GM18498 (cell line): Measurements from ENCODE around the gene SAMD11.

Source experiments
- ATAC-seq: cut with Tn5 transposase; IDR thresholded peaks from one replicate; pipeline ENCODE4 v1.9.1; 2021; ENCODE audit warnings: mild to moderate bottlenecking, moderate library complexity; ENCODE audit not compliant: unreplicated experiment

SAMD11 gene

GRCh38 chr1:932173-932510, 8.4 kb downstream of the SAMD11 start:
- no peak for ATAC-seq

DNA sequence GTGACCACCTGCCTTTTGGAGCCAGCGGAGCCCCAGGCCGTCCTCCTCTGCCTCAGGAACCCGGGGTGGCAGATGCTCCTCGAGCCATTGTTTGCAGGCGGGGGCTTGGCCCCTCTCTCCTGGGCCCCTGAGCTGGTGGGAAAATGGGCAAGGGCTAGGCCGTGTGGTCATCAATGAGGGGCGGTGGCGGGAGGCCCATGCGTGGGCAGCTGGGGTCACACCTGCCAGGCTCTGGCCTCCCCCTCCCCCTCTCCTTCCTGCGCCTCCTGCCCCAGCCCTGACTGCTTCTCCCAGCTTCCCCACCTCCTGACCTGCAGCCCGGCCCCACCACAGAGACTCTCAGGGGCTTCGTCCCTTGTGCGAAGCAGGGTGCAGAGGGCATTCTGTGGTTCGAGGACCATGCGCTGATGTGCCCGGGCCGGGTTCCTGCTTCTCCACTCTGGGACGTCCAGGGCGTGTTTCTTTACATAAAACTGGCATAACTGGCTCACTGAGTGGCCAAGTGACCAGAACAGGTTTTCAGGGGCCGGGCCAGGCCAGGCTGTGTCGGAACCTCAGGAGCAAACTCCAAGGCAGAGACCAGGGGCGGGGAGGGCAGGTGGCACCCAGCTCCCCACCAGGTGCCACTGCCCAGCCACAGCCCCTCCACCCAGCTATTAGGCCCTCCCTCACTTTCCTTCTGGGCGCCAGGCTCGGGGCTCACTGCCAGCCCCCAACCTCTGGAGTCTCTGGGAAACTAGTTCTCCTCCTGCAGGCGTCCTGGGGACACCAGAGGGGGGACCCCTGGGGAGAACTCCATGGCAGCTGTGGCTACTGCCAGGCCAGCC, 9.3 kb downstream of the SAMD11 start:
- ATAC-seq = no peak

GRCh38 chr1:933603-933940, 9.8 kb downstream of the SAMD11 start:
- ATAC-seq = no peak

- no peak for ATAC-seq
These were observed 11.4 kb downstream of the SAMD11 start for GRCh38 chr1:934991-935750.

GRCh38 chr1:935751-936231, 12.1 kb downstream of the SAMD11 start:
- no peak for ATAC-seq

DNA sequence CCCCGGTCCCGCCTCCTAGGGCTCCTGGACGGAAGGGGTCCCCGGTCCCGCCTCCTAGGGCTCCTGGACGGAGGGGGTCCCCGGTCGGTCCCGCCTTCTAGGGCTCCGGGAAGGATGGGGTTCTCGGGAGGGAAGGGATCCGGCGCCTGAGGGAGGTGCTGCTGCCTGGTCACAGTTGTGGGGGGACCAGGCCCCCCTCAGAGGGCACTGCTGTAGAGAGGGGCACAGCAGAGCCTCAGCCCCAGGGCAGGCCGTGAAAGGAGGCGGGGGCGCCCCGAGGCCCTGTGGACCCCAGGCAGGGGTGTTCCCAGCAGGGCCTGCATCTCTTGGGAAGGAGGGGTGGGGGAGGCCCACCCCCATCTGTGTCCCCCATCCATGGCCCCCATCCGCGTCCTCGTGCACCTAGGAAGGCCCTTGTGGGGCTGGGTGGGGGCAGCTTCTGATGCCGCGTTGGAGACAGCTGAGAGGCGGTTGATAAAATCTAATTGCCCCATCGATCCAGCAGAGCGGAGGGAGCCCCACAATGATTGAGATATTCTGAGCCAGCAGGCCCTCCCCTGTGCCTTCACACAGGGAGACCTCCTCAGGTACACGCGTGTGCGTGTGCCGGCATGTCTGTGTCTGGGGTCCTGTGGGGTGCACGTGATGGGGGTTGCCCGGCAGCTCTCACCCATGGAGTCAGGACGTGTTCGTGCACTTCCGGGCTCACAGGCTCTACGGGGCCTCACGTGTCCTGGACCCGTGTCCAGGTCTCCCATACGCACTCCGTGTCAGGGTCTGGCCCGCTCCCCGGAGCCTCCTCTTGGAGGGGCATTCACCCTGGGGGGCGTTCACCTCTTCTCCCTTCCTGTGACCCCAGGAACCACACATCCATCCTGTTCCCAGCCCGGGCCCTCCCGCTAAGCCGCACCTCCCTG, 12.9 kb downstream of the SAMD11 start:
- ATAC-seq = no peak

GRCh38 chr1:937521-937920, 13.8 kb downstream of the SAMD11 start:
- ATAC-seq = no peak

DNA sequence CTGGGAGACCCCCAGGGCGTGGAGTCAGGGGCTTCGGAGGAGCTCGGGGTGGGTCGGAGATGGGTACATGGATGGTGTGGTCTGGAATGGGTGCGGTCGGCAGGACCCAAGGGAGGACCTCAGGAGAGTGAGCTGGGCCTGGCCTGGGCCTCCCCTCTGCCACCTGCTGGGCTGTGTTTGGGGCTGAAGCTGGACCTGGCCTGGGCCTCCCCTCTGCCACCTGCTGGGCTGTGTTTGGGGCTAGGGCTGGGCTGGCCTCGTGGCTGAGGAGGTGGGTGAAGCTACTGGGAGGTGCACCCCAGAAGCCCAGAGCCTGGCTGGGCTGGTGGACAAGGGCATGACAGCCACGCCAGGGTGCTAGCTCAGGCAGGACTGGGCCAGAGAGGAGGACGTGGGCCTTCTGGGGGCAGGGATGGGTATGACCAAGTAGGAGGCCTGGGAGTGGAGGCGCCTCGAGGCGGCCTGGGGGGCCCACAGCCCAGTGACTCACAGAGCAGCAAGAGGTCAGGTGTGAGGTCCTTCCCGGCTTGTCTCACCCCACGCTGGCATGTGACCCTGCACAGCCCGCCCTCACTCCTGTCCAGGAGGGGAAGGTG, 14.5 kb downstream of the SAMD11 start:
- no peak for ATAC-seq

- no peak for ATAC-seq
These were observed 15.2 kb downstream of the SAMD11 start for GRCh38 chr1:938711-939489.

DNA sequence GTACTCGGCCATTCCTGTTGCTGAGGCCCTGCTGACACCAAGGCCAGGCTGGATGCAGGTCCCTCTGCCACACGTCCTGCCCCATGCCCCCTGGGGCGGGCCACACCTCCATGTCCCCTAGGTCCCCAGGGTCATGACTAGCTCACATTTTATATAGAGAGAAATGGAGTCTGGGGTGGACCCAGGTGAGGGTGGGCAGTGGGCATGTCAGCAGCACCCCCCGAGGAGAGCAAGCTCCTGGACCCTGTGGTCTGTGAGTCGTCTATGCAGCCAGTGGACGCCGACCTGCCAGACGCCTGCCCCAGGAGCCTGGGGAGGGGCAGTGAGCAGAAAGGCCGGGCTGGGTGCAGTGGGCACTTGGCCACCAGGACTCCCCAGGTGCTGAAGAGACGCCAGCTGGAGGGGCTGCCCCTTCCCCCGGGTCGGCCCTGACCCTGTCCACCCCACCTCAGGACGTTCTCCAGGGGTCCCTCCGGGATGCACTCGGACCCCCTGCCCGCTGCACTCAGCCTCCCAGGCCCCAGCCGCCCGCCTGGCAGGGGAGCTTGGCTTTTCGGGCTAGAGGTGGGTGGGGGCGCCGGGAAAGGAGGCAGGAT, 15.9 kb downstream of the SAMD11 start:
- no peak for ATAC-seq

DNA sequence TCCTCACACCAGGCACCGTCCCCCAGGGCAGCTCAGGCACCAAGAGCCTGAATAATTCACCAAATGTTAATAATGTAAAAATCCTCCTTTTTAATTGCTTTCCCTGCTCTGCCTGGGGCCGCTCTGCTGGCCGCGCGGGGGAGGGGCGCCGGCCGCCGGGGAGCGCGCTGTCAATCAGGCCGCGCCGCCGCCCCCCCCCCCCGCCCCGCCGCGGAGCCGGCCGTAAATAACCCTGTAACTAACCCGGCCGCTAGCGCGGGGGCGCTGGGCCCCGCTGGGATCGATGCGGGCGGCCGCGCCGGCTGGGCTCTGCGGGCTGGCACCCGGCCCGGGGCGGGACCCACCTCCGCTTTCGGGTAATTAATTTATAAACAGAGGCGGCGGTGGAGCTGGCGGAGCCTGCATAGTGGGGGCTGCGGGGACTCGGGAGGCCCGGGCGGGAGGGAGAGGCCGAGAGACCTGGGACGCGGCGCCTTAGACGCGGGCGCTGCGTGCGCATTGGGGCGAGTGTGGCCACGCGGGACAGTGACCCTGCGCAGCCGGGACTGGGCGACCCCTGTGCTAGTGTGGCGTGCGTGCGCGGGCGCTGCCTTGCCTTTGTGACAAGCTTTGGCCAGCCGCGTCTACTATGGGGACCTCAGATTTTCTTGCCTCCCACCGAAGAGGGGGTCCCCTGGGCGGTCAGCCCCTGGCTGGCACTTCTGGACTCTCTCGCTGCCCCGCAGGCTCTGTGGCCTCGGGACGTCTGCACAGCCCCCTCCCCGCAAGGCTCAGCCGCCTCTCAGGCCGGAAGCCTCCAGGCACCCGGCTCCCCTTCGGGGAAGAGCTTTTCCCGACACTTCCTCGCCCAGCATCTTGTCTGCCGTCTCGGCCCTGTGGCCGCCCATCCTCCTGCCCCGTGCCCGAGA, 16.6 kb downstream of the SAMD11 start:
- no peak for ATAC-seq

DNA sequence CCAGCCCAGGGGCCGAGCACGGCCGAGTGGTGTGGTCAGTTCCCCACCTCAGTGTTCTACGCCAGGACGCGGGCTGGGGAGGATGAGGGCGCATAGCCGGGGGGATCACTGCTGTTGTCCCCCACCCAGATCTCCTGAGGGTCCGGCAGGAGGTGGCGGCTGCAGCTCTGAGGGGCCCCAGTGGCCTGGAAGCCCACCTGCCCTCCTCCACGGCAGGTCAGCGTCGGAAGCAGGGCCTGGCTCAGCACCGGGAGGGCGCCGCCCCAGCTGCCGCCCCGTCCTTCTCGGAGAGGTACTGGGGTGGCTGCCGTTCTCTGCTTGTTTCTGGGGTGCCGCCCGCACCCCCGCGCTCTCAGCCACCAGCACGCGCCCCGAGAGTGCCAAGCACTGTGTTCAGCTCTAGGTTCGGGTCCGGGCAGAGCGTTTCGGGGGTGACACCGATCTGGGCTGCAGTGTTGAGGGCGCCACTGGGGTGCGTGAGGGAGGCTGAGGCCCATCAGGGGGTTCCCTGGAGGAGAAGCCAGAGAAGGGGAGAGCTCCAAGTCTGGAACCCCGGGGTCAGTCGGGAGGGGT, 17.4 kb downstream of the SAMD11 start:
- ATAC-seq = no peak

DNA sequence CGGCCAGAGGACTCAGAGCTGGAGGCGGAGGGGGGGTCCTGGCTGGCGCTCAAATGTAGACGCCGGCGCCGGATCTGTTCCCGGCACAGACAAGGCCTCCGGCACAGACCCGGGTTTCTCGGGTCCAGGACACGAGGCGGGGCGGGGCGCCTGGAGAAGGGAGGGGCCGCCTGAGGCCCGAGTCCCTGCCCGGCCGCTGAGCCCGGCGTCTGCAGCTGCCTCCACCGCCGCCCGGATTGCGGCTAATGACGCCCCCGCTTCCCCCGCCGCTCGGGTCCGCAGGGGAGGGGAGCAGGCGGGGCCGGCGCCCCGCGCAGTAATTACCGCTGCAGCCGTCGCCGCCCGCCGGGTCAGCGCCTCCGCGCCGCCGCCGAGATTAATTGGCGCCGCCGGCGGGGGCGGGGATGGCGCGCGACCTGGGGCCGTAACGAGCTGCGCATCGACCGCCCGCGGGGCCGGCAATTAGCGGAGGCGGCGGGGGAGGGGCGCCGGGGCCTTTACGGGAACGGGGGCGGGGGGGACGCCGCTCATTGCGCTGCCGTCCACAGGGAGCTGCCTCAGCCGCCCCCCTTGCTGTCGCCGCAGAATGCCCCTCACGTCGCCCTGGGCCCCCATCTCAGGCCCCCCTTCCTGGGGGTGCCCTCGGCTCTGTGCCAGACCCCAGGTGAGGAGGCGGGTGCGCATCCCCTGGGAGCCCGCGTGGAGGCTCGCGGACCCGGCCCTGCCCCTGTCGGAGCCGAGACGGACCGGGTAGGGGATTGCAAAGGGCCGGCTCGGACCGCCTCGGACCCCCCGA, 18.1 kb downstream of the SAMD11 start:
- no peak for ATAC-seq

GRCh38 chr1:942411-942821, 18.7 kb downstream of the SAMD11 start:
- ATAC-seq = no peak

DNA sequence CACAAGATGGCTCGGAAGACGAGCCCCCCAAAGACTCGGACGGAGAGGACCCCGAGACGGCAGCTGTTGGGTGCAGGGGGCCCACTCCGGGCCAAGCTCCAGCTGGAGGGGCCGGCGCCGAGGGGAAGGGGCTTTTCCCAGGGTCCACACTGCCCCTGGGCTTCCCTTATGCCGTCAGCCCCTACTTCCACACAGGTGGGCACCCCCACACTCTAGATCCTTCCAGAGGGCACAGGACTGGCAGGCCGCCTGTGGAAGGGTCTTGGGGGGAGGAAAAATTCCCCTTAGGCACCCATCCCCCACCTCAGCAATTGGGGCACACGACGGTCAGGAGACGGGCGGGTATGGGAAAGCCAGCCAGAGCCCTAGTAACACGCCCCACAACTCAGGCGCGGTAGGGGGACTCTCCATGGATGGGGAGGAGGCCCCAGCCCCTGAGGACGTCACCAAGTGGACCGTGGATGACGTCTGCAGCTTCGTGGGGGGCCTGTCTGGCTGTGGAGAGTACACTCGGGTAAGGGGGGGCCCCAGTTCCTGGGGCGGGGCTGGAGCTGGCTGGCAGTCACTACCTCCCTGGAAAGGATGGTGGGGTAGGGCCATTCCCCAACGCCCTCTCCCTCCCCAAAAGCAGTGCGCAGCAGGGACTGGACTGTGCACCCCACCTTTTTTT, 19.3 kb downstream of the SAMD11 start:
- no peak for ATAC-seq

- ATAC-seq = no peak
These were observed 20.0 kb downstream of the SAMD11 start for GRCh38 chr1:943545-944340.
